ENCODE results near the gene LTK.

Gene LTK

GRCh38 chr15:41493902-41494189 is 19.8 kb downstream of the LTK start:
- H3K4me2 ChIP-seq (ENCODE audit: low read length), result peak overlapping the region; percentile 97
- H3K9me3 ChIP-seq (ENCODE audit: control insufficient read depth, insufficient read depth, low read length), result no peaks in the 10 kb centered on the region
- H3K4me3 ChIP-seq (ENCODE audit: low read length), result peak overlapping the region; percentile 81
- H3K27me3 ChIP-seq (ENCODE audit: control insufficient read depth, low read length), result peaks cover 67% of the 10 kb centered on the region
- H3K79me2 ChIP-seq (ENCODE audit: control insufficient read depth, low read length), result no peaks in the 10 kb centered on the region
- no peaks in the 10 kb centered on the region for H3K9me2 ChIP-seq (replicated peaks; ENCODE audit: control insufficient read depth, low read length)
- H3K4me1 ChIP-seq (ENCODE audit: control insufficient read depth, low read length), result peaks cover 28% of the 10 kb centered on the region
- no peaks in the 10 kb centered on the region for H4K20me1 ChIP-seq (ENCODE audit: control insufficient read depth, insufficient read depth, low read depth, low read length)
- H3K27ac ChIP-seq (ENCODE audit: low read depth, low read length), result no peak overlapping the region
- H3K36me3 ChIP-seq (ENCODE audit: control insufficient read depth, low read length), result no peaks in the 10 kb centered on the region
- H3F3A ChIP-seq (ENCODE audit: control insufficient read depth, insufficient read depth), result no peaks in the 10 kb centered on the region
- TF ChIP-seq EZH2phosphoT487 (IDR thresholded peaks at IDR 0.05; ENCODE audit: borderline replicate concordance, low read length), result no peak
- TF ChIP-seq, protein P1, sequence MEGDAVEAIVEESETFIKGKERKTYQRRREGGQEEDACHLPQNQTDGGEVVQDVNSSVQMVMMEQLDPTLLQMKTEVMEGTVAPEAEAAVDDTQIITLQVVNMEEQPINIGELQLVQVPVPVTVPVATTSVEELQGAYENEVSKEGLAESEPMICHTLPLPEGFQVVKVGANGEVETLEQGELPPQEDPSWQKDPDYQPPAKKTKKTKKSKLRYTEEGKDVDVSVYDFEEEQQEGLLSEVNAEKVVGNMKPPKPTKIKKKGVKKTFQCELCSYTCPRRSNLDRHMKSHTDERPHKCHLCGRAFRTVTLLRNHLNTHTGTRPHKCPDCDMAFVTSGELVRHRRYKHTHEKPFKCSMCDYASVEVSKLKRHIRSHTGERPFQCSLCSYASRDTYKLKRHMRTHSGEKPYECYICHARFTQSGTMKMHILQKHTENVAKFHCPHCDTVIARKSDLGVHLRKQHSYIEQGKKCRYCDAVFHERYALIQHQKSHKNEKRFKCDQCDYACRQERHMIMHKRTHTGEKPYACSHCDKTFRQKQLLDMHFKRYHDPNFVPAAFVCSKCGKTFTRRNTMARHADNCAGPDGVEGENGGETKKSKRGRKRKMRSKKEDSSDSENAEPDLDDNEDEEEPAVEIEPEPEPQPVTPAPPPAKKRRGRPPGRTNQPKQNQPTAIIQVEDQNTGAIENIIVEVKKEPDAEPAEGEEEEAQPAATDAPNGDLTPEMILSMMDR (IDR thresholded peaks at IDR 0.05; ENCODE audit: low read depth, low read length, poor library complexity, severe bottlenecking), result no peak

DNA sequence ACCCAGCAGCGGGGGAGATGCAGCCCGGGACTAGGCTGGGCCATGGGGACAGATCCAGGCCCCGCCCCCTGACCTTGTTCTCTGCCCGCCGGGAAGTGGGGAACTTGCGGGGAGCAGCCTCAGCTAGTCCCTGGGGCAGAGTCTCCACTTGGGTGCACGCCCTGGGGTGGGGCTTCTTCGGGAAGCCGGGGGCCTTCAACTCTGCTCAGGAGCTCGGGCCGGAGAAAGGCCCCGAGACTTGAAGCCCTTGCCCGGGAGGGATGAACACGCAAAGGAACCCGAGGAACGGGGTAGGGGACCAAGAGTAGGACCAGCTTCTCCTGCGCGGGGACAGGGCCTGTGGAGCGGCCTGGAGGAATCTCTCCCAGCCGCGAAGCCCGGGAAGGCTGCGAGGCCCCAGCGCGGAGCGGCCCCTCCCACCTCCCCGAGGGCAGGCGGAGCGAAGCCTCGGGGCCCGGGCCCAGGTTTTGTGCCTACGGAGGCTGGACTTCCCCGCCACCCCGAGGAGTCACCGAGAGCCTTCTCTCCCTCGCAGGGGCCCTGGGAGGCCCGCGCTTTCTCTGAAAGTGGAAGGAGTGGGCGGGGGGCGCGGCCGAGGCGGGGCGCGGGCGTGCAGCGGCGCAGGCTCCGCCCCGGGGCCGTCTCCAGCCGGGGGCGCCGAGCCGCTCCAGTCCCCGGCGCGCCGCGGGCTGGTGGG is 20.3 kb downstream of the LTK start, which contains the start of gene ITPKA:
Gene ITPKA (plus strand): TSS at position 670 of the 697 bp plus-strand sequence. CDS start 54 bp downstream, outside the sequence.
- Histone ChIP-seq H3K9me2 (replicated peaks; ENCODE audit: control insufficient read depth, low read length) (no peaks in the 10 kb centered on the region), H3K36me3 (ENCODE audit: control insufficient read depth, low read length) (no peaks in the 10 kb centered on the region), H3K9me3 (ENCODE audit: control insufficient read depth, insufficient read depth, low read length) (no peaks in the 10 kb centered on the region), H3K79me2 (ENCODE audit: control insufficient read depth, low read length) (no peaks in the 10 kb centered on the region), H4K20me1 (ENCODE audit: control insufficient read depth, insufficient read depth, low read depth, low read length) (no peaks in the 10 kb centered on the region), H3K27me3 (ENCODE audit: control insufficient read depth, low read length) (peaks cover 62% of the 10 kb centered on the region), H3K4me3 (ENCODE audit: low read length) (peak within 1 kb of the TSS; percentile 81), H3K4me1 (ENCODE audit: control insufficient read depth, low read length) (peaks cover 28% of the 10 kb centered on the region), H3K27ac (ENCODE audit: low read depth, low read length) (no peak within 1 kb of the TSS), H3K4me2 (ENCODE audit: low read length) (peak within 1 kb of the TSS; percentile 97), H3F3A (ENCODE audit: control insufficient read depth, insufficient read depth) (no peaks in the 10 kb centered on the region)
- TF ChIP-seq, protein P1 (IDR thresholded peaks at IDR 0.05; ENCODE audit: low read depth, low read length, poor library complexity, severe bottlenecking), result no peak
- TF ChIP-seq EZH2phosphoT487 (IDR thresholded peaks at IDR 0.05; ENCODE audit: borderline replicate concordance, low read length), result no peak

GRCh38 chr15:41492597-41493204 is 20.9 kb downstream of the LTK start:
- H3K27ac ChIP-seq (ENCODE audit: low read depth, low read length), result no peak overlapping the region
- no peaks in the 10 kb centered on the region for H3K36me3 ChIP-seq (ENCODE audit: control insufficient read depth, low read length)
- peak overlapping the region; percentile 81 for H3K4me3 ChIP-seq (ENCODE audit: low read length)
- peaks cover 28% of the 10 kb centered on the region for H3K4me1 ChIP-seq (ENCODE audit: control insufficient read depth, low read length)
- H3K4me2 ChIP-seq (ENCODE audit: low read length), result peak overlapping the region; percentile 97
- H4K20me1 ChIP-seq (ENCODE audit: control insufficient read depth, insufficient read depth, low read depth, low read length), result no peaks in the 10 kb centered on the region
- no peaks in the 10 kb centered on the region for H3K9me2 ChIP-seq (replicated peaks; ENCODE audit: control insufficient read depth, low read length)
- no peaks in the 10 kb centered on the region for H3K9me3 ChIP-seq (ENCODE audit: control insufficient read depth, insufficient read depth, low read length)
- H3F3A ChIP-seq (ENCODE audit: control insufficient read depth, insufficient read depth), result no peaks in the 10 kb centered on the region
- no peaks in the 10 kb centered on the region for H3K79me2 ChIP-seq (ENCODE audit: control insufficient read depth, low read length)
- H3K27me3 ChIP-seq (ENCODE audit: control insufficient read depth, low read length), result peaks cover 60% of the 10 kb centered on the region
- 0 out of 2 replicates have a peak, but pooled peaks have one; percentile 26 for TF ChIP-seq EZH2phosphoT487 (IDR thresholded peaks at IDR 0.05; ENCODE audit: borderline replicate concordance, low read length)
- TF ChIP-seq, protein P1 (IDR thresholded peaks at IDR 0.05; ENCODE audit: low read depth, low read length, poor library complexity, severe bottlenecking), result no peak
